ENCODE results near the gene NEO1.

DNA sequence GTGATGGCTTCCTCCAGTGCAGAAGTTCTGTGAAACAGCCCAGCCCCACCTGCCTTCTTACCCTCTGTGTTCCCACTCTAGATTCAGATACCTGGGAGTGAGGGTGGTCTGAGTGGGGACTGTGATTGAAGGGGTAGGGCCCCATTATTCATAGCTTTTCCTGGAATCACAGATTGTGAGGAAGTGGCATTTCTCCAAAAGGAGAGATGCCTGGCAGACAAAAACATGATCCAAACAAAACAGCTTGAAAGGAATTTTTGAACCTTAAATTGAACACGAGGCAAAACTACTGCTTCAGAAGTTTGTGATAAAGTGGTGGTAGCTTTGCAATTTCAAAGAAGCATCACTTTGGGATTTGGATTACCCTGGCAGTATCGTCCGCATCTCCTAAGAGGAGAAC is 29.2 kb upstream of the NEO1 start:
- TF ChIP-seq, protein P1, sequence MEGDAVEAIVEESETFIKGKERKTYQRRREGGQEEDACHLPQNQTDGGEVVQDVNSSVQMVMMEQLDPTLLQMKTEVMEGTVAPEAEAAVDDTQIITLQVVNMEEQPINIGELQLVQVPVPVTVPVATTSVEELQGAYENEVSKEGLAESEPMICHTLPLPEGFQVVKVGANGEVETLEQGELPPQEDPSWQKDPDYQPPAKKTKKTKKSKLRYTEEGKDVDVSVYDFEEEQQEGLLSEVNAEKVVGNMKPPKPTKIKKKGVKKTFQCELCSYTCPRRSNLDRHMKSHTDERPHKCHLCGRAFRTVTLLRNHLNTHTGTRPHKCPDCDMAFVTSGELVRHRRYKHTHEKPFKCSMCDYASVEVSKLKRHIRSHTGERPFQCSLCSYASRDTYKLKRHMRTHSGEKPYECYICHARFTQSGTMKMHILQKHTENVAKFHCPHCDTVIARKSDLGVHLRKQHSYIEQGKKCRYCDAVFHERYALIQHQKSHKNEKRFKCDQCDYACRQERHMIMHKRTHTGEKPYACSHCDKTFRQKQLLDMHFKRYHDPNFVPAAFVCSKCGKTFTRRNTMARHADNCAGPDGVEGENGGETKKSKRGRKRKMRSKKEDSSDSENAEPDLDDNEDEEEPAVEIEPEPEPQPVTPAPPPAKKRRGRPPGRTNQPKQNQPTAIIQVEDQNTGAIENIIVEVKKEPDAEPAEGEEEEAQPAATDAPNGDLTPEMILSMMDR (IDR thresholded peaks at IDR 0.05; ENCODE audit: insufficient read depth, low read length) = no peak
- no peak for TF ChIP-seq POLR2AphosphoS5 (IDR thresholded peaks at IDR 0.05; ENCODE audit: low read depth)
